Measurements from ENCODE around the gene SIM1.

The SIM1 gene

GRCh38 chr6:100430962-100431361 lies 33.8 kb downstream of the SIM1 start:
- no peak for DNase-seq (ENCODE audit: low spot score)

- DNase-seq (ENCODE audit: low spot score), result no peak
These were observed 37.3 kb downstream of the SIM1 start for GRCh38 chr6:100427452-100427851.

GRCh38 chr6:100426744-100427338 lies 37.9 kb downstream of the SIM1 start:
- no peak for DNase-seq (ENCODE audit: low spot score)

GRCh38 chr6:100426241-100426640 lies 38.5 kb downstream of the SIM1 start:
- DNase-seq (ENCODE audit: low spot score), result no peak

- no peak for DNase-seq (ENCODE audit: low spot score)
These were observed 44.0 kb downstream of the SIM1 start for GRCh38 chr6:100420711-100421110.

GRCh38 chr6:100417036-100417435 lies 47.7 kb downstream of the SIM1 start:
- DNase-seq (ENCODE audit: low spot score), result no peak

- DNase-seq (ENCODE audit: low spot score), result no peak
These were observed 49.0 kb downstream of the SIM1 start for GRCh38 chr6:100415768-100416167.

GRCh38 chr6:100412872-100413271 lies 51.8 kb downstream of the SIM1 start:
- no peak for DNase-seq (ENCODE audit: low spot score)

- DNase-seq (ENCODE audit: low spot score), result no peak
These were observed 60.7 kb downstream of the SIM1 start for GRCh38 chr6:100404051-100404450.

- no peak for DNase-seq (ENCODE audit: low spot score)
These were observed 71.2 kb downstream of the SIM1 start for GRCh38 chr6:100393493-100393892.

- DNase-seq (ENCODE audit: low spot score), result no peak
These were observed 72.3 kb downstream of the SIM1 start for GRCh38 chr6:100392423-100392822.

- DNase-seq (ENCODE audit: low spot score), result no peak
These were observed 75.7 kb downstream of the SIM1 start for GRCh38 chr6:100388868-100389519.

- no peak for DNase-seq (ENCODE audit: low spot score)
These were observed 81.9 kb downstream of the SIM1 start for GRCh38 chr6:100382767-100383195.

- DNase-seq (ENCODE audit: low spot score), result no peak
These were observed 82.7 kb downstream of the SIM1 start for GRCh38 chr6:100382031-100382430.

GRCh38 chr6:100381111-100381510 lies 83.6 kb downstream of the SIM1 start:
- no peak for DNase-seq (ENCODE audit: low spot score)

- no peak for DNase-seq (ENCODE audit: low spot score)
These were observed 85.3 kb downstream of the SIM1 start for GRCh38 chr6:100379386-100379785.

- DNase-seq (ENCODE audit: low spot score), result no peak
These were observed 86.1 kb downstream of the SIM1 start for GRCh38 chr6:100378576-100378975.

GRCh38 chr6:100376103-100376502 lies 88.6 kb downstream of the SIM1 start:
- DNase-seq (ENCODE audit: low spot score), result no peak

- no peak for DNase-seq (ENCODE audit: low spot score)
These were observed 92.2 kb downstream of the SIM1 start for GRCh38 chr6:100372326-100373091.

GRCh38 chr6:100371591-100371990 lies 93.1 kb downstream of the SIM1 start:
- DNase-seq (ENCODE audit: low spot score), result no peak

GRCh38 chr6:100370265-100370664 lies 94.5 kb downstream of the SIM1 start:
- DNase-seq (ENCODE audit: low spot score), result no peak

- no peak for DNase-seq (ENCODE audit: low spot score)
These were observed 98.3 kb downstream of the SIM1 start for GRCh38 chr6:100366419-100366818.

GRCh38 chr6:100363651-100364050 lies 101.1 kb downstream of the SIM1 start:
- no peak for DNase-seq (ENCODE audit: low spot score)

All from SK-N-DZ (cell line).